KOPT-K1 (cell line): Measurements from ENCODE around the gene CCDC180.
"Not testable (repeated sequence)": the region's sequence is repeated elsewhere in the genome, so short reads cannot be mapped to it uniquely, and the experiment has no call there.

Experiments used
- H3K27ac ChIP-seq: fragments of 200-600 bp; sonication (generic); 2 replicates; pipeline ENCODE4 v1.5.1; 2016; ENCODE audit warnings: antibody characterized with exemption, mild to moderate bottlenecking, low read depth, low read length; ENCODE audit not compliant: poor library complexity, severe bottlenecking
- H3K36me3 ChIP-seq: fragments of 200-600 bp; sonication (generic); 2 replicates; pipeline ENCODE4 v1.5.1; 2017; ENCODE audit warnings: antibody characterized with exemption, mild to moderate bottlenecking, low read length, moderate library complexity; ENCODE audit not compliant: insufficient read depth
- H3K9me3 ChIP-seq: fragments of 200-600 bp; sonication (generic); 2 replicates; pipeline ENCODE4 v1.5.1; 2017; ENCODE audit warnings: antibody characterized with exemption, low read length, mild to moderate bottlenecking; ENCODE audit not compliant: insufficient read depth, poor library complexity, severe bottlenecking

CCDC180 gene

DNA sequence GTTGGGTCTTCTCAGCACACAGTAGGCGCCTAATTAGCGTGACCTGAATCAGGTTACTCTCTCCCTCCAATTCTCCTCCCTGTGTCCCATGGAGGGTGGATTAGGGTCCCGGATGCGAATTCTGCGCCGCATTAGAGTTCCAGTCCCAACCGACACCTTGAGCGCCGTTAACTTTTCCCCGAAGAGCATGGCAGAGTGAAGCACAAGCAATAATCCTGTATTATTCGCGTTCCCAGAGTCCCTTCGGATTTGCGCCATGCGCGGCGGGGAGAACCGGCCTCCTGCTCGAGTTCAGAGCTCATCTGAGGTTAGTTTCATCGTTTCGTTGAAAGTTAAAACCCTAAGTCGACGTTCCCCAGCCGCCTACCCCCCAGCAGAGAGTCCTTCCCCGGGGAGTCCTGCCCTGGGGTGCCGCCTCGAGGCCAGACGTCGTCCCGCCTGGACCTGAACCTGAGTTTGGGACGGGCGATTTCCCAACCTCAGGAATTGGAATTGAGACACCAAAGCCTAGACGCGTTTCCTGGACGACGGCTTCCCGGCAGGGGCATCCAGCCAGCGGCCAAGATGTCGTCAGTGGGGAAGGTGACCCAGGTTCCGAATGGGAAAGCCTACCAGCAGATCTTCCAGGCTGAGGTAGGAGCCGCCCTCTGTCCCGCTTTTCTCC lies at the start of gene CCDC180:
Gene CCDC180 (plus strand): TSS at position 160 of the 664 bp plus-strand sequence. CDS start 405 bp downstream, at position 565.
- H3K27ac ChIP-seq: no peak within 1 kb of the TSS
- H3K9me3 ChIP-seq: no peaks in the 10 kb centered on the region
- H3K36me3 ChIP-seq: no peaks in the 10 kb centered on the region

DNA sequence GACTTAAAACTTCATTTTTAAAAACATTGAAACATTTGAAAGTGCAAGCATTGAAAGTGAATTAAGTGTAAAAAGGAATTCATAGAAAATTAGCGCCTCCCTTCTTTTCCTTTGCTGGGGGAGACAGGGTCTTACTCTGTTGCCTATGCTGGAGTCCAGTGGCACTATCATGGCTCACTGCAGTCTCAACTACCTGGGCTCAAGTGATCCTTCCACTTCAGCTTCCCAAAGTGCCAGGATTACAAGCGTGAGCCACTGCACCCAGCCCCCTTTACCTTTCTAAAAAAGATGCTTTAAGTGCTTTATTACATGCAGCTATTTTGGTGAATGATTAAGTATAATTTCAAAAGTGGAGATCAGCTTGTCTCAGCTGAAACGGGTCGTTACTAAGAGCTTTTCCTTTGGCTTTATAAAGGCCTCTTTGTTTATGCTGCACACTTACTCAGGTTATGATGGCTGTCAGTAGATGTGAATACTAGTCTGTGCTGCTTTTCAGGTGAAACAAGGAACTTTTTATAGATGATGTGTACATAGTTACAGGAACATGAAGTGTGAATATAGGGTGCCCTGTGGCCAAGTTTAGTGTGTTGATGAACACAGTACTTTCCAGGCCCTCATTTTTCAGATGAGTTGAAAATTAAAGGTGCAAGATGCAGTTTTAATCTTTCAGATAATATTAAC lies 47.5 kb upstream of the CCDC180 start:
- not testable (repeated sequence) for H3K27ac ChIP-seq

DNA sequence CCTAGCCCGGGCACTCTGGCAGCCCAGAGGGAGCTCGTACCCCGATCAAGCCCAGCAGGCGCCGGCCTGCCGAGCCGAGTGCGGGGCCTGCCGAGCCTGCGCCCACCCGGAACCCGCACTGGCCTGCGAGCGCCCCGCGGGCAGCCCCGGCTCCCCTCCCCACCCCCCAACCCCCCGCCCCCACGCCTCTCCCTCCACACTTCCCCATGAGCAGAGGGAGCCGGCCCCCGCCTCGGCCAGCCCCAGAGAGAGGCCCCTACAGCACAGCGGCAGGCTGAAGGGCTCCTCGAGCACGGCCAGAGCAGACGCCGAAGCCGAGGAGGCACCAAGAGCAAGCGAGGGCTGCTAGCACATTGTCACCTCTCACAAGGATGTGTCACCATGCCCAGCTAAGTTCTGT lies 36.2 kb upstream of the CCDC180 start:
- Histone ChIP-seq H3K36me3 (no peaks in the 10 kb centered on the region), H3K9me3 (no peaks in the 10 kb centered on the region), H3K27ac (no peak overlapping the region)

More for the DNA sequence above, 47.5 kb upstream of the CCDC180 start:
- H3K9me3 ChIP-seq, H3K36me3 ChIP-seq: not testable (repeated sequence)

DNA sequence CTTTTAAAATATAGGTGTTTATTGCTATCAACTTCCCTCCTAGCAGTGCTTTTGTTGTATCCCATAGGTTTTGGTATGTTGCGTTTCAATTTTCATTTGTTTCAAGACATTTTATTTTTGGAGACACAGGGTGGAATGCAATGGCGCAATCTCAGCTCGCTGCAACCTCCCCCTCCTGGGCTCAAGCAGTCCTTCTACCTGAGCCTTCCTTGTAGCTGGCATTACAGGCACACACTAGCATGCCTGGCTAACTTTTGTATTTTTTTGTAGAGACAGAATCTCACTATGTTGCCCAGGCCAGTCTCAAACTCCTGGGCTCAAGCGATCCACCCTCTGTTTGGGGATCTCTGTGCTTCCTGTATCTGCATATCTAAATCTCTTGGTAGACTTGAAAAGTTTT lies 35.4 kb upstream of the CCDC180 start:
- Histone ChIP-seq H3K36me3 (no peaks in the 10 kb centered on the region), H3K9me3 (no peaks in the 10 kb centered on the region), H3K27ac (no peak overlapping the region)

DNA sequence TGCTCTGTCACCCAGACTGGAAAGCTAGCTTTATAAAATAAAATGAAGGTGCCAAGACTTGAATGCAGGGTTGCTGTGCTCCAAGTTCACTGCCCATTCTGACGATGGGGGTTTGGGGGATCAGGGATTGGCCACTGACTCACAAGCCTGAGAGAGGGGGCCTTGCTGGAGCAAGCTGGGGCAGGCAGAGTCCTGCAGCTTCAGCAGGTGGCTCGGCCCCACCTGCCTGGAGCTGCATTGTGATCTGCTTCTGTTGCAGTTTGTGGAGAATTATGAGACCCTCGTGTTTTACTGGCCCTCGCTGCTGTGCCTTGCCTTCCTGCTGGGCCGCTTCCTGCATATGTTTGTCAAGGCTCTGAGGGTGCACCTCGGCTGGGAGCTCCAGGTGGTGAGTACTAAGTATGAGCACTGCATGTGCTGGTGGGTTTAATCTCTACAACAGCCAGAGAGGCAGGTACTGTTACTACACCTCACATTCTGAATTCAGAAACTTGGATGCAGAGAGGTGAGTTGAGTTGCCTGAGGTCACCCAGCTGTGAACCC lies 31.1 kb upstream of the CCDC180 start:
- Histone ChIP-seq H3K27ac (no peak overlapping the region), H3K36me3 (peaks cover 5% of the 10 kb centered on the region; the same call in 1 of the 2 replicates), H3K9me3 (no peaks in the 10 kb centered on the region)

DNA sequence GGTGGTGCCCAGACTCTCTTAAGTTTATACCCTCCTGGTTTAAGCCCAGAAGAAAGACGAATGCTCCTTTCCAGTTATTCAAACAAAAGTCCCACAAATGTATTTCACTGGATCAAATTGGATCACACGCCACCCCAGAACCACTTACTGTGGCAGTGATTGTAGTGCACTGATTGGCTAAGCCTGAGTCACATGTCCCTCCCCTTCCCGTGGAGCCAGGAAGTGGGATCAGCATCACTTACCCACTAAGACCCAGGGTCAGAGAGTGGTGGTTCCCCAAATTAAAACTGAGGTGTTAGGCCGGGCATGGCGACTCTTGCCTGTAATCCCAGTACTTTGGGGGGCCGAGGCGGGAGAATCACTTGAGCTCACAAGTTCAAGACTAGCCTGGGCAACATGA lies 29.5 kb upstream of the CCDC180 start:
- Histone ChIP-seq H3K9me3 (no peaks in the 10 kb centered on the region), H3K27ac (no peak overlapping the region), H3K36me3 (peaks cover 5% of the 10 kb centered on the region; the same call in 1 of the 2 replicates)

DNA sequence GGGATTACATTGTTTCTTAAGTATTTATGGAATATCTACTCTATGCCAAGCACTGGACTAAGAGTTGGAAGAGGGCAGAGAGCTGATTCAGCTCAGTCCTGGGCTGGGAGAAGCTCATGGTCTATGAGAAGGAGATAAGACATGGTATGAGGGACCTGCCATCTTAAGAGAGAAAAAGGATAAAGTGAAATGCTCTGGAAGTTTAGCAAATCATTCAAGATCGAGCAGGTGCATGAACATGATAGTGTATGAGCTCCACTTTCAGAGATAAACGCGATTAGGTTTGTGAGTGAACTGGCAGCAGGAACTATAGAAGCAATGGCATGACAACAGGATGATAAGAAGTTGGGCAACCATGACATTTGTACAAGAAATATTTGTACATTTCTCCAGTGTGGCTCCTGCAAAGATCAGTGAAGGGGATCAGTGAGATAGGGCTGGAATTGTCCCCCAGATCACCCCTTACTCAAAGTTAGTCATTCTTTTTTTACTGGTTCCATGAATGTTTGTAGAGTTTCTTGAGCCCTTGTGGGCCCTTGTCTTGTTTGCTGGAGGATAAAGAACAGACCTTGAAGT lies 26.6 kb upstream of the CCDC180 start:
- peaks cover 5% of the 10 kb centered on the region; the same call in 1 of the 2 replicates for H3K36me3 ChIP-seq
- no peak overlapping the region for H3K27ac ChIP-seq
- H3K9me3 ChIP-seq: peaks cover 5% of the 10 kb centered on the region

DNA sequence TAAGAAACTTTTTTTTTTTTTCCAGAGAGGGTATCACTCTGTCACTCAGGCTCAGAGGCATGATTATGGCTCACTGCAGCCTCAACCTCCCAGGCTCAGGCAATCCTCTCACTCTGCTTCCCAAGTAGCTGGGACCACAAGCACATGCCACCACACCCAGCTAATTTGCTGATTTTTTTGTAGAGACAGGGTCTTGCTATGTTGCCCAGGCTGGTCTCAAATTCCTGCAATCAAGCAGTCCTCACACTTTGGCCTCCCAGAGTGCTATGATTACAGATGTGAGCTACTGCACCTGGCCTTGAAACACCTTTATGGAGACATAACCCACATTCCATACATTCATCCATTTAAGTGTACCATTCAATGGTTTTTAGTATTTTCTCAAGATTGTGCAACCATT lies 23.7 kb upstream of the CCDC180 start:
- peaks cover 13% of the 10 kb centered on the region for H3K9me3 ChIP-seq
- no peak overlapping the region for H3K27ac ChIP-seq
- H3K36me3 ChIP-seq: peaks cover under 1% of the 10 kb centered on the region; the same call in 1 of the 2 replicates

DNA sequence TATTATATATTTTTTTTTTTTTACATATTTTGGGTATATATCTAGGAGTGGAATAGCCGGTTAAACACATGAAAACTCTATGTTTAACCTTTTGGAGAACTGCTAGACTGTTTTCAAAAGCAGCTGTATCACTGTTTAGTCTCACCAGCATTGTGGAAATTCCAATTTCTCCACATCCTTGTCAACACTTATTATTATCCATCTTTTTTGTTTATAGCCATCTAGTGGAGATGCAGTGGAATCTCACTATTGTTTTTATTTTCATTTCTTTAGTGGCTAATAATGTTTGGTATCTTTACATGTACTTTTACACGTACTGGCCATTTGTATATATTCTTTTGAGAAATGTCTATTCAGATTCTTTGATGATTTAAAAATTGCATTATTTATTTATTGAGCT lies 22.7 kb upstream of the CCDC180 start:
- Histone ChIP-seq H3K9me3 (peaks cover 13% of the 10 kb centered on the region), H3K27ac (no peak overlapping the region), H3K36me3 (no peaks in the 10 kb centered on the region; the same call in 1 of the 2 replicates)

DNA sequence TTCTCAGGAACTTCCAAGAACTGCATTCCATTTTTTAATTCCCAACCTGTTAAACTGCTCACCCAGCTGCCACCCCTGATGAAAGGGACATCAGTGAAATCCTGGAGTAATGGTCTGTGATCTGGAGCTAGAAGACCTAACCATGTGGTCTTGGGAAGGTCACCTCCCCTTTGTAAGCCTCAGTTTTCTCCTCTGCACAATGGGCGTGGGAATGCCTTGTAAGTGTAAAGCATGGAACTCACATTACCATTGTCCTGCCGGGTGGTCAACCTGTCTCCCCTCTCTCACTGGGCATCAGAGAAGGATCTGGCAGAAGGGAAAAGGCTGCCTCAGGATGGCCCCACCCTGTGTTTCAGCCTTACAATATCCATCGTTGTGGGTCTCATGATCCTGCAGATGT lies 15.3 kb upstream of the CCDC180 start:
- no peak overlapping the region for H3K27ac ChIP-seq
- H3K36me3 ChIP-seq: peaks cover 4% of the 10 kb centered on the region; the same call in 1 of the 2 replicates
- H3K9me3 ChIP-seq: no peaks in the 10 kb centered on the region

DNA sequence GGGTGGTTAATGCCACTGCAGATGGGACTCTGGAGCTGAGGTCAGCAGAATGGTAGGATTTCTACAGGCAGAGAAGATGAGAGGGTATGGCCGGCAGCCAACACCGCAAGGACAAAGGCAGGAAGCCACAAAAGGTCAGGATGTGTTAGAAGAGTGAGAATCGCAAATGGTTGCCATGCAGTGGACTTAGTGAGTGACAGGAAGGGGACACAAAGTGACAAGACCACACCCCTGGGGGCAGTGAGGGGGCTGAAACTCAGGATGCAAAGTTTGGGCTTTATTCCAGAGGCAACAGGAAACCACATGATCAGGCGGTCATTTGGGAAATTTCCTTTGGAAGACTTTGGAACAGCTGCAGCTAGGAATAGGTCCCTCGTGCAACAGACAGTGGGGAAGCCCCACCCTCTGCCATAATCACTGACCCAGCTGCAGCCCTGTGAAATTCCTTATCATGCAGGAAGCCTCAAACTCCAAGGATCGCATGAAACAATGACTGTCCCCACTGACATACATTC lies 14.2 kb upstream of the CCDC180 start:
- Histone ChIP-seq H3K36me3 (peaks cover 4% of the 10 kb centered on the region; the same call in 1 of the 2 replicates), H3K27ac (no peak overlapping the region), H3K9me3 (peaks cover 6% of the 10 kb centered on the region)

DNA sequence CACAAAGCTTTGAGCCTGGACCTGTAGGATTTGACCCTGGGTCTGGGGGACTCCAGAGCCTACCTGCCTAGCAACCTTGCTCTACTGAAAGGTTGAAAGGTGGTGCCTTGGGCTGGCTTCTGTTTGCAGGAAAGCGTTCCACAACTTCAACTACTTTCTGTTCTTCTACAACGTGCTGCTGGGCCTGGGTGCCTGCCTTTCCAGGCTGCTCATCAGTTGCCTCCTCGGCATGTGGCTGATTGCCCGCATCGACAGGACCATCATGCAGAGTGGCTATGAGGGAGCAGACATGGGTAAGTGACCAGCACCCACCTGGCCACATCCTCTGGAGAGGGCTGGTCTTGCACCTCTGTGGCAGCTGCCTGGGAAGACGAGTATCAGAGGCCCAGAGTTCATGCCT lies 13.6 kb upstream of the CCDC180 start:
- peaks cover 4% of the 10 kb centered on the region; the same call in 1 of the 2 replicates for H3K36me3 ChIP-seq
- H3K9me3 ChIP-seq: peaks cover 6% of the 10 kb centered on the region
- H3K27ac ChIP-seq: no peak overlapping the region

DNA sequence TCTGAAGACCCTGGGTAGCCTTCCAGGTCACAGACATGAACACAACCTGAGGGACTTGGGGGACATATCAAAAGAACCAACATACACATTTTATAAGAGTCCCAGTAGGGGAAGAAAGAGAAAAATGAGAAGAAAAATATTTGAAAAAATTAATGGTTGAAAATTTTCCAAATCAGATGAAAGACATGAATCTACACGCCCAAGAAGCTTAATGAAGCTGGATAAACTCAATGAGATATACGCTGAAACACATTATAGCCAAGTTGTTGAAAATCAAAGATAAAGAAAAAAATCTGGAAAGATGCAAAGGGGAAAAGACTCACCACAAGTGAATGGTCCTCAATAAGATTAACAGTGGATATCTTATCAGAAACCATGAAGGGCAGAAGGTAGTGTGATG lies 9.6 kb upstream of the CCDC180 start:
- no peak overlapping the region for H3K27ac ChIP-seq
- no peaks in the 10 kb centered on the region for H3K36me3 ChIP-seq
- peaks cover 6% of the 10 kb centered on the region for H3K9me3 ChIP-seq

DNA sequence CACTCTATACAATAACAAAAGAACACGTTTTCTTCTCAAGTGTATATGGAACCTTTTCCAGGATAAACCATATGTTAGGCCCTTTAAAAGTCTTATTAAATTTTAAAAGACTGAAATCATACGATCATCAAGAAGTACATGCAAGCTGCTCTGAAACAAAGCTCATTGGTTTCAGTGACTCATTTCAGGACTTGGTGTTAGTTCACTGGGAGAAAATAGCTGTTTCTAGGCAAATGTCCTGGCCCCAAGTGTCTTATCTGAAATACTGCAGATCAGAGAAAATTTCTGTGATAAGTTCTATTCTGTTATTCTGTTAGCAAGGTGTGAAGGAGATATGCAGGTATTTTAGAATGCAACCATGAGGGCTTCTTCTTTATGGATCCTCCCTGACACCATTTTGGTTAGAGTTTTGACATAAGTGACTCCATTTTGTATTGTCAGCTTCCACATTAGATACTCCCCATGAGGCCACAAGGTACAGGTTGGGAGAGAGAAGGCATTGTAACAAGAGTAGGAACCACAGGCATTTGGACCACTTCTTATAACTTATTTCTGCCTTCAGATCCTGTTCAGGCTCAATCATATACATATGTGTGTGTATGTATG lies 7.5 kb upstream of the CCDC180 start:
- H3K36me3 ChIP-seq: no peaks in the 10 kb centered on the region

DNA sequence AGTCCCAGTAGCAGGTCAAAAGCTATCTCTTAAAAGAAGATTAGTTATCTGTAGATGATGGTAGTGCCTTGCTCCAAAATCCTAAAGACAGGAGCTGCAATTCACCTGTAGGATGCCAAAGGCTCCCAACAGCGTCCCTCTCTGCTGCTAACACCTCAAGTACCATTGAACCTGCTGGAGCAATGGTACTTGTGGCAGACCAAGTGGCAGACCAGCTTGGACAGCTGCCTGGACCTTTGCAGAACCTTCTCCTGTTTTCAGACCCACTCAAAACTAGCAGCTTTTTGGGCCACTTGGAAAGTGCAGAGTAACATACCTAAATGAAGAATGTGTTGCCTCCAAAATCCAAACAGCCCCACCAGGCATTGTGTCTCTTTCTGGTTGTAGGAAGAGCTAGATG lies 6.9 kb upstream of the CCDC180 start:
- no peak overlapping the region for H3K27ac ChIP-seq
- peaks cover 6% of the 10 kb centered on the region for H3K9me3 ChIP-seq
- H3K36me3 ChIP-seq: no peaks in the 10 kb centered on the region

More for the DNA sequence above, 7.5 kb upstream of the CCDC180 start:
- Histone ChIP-seq H3K9me3 (peaks cover 6% of the 10 kb centered on the region), H3K27ac (no peak overlapping the region)
